ENCODE measurements around the gene PRMT2. TPM values are rescaled to one million over a fixed set of nuclear protein-coding genes. Genes with fewer than 3 reads are reported as not detected.

PRMT2 gene
- total RNA-seq, 4 donors from 2014 or later: 136 to 161 (median 142) TPM

- no peak for DNase-seq (ENCODE audit: extremely low spot score)
These were observed 32.2 kb upstream of the PRMT2 start for GRCh38 chr21:46603228-46603627.

GRCh38 chr21:46604329-46604974 lies 31.0 kb upstream of the PRMT2 start:
- peak overlapping the region; percentile 32 to 40 (median 34) for H3K4me3 ChIP-seq
- no peak for DNase-seq (ENCODE audit: extremely low spot score)
- no peaks in the 10 kb centered on the region for H3K9me3 ChIP-seq
- intact Hi-C loops (cut with DNase I): no loop called here
- peak overlapping the region in 3 of 4 donors; percentile 5 to 57 (median 55) for H3K27ac ChIP-seq (replicated peaks in 1 of 4)
- H3K27me3 ChIP-seq: no peaks in the 10 kb centered on the region
- 81% methylated on average over 9 of the region's 9 CpGs for WGBS
- no peaks in the 10 kb centered on the region for H3K36me3 ChIP-seq
- peaks cover 5 to 28% (median 14%) of the 10 kb centered on the region in 4 donors for H3K4me1 ChIP-seq
- TF ChIP-seq EP300 (IDR thresholded peaks at IDR 0.05) (no peak), POLR2A (IDR thresholded peaks at IDR 0.05; ENCODE audit: low read depth) (no peak), CTCF (IDR thresholded peaks at IDR 0.05) (no peak), POLR2AphosphoS5 (IDR thresholded peaks at IDR 0.05) (no peak)

More at GRCh38 chr21:46603228-46603627, 32.2 kb upstream of the PRMT2 start:
- Histone ChIP-seq H3K9me3 (no peaks in the 10 kb centered on the region), H3K27ac (replicated peaks in 1 of 4) (no peak overlapping the region), H3K27me3 (no peaks in the 10 kb centered on the region), H3K4me3 (peak overlapping the region in 3 of 4 donors; percentile 20 to 35 (median 32)), H3K36me3 (no peaks in the 10 kb centered on the region), H3K4me1 (peaks cover 17 to 40% (median 26%) of the 10 kb centered on the region in 4 donors)
- intact Hi-C loops (cut with DNase I): no loop called here
- no peak for TF ChIP-seq POLR2A (IDR thresholded peaks at IDR 0.05; ENCODE audit: low read depth)
- no peak for TF ChIP-seq EP300 (IDR thresholded peaks at IDR 0.05)
- no peak for TF ChIP-seq CTCF (IDR thresholded peaks at IDR 0.05)
- TF ChIP-seq POLR2AphosphoS5 (IDR thresholded peaks at IDR 0.05): no peak
- WGBS: 48% methylated on average over 7 of the region's 9 CpGs

GRCh38 chr21:46604975-46605766 lies 30.3 kb upstream of the PRMT2 start, which contains the start of gene S100B:
TSS of gene S100B (minus strand) at chr21:46605082. CDS start at chr21:46602415, 2,667 bp downstream.
- intact Hi-C loops (cut with DNase I): no loop called here
- Histone ChIP-seq H3K27ac (replicated peaks in 1 of 4) (peak within 1 kb of the TSS; percentile 0 to 65 (median 56)), H3K9me3 (peaks cover 0 to 3% (median 0%) of the 10 kb centered on the region in 4 donors), H3K27me3 (peaks cover 0 to 4% (median 0%) of the 10 kb centered on the region in 4 donors), H3K4me1 (peaks cover 0 to 21% (median 7%) of the 10 kb centered on the region in 4 donors), H3K36me3 (no peaks in the 10 kb centered on the region), H3K4me3 (peak within 1 kb of the TSS; percentile 32 to 40 (median 34))
- TF ChIP-seq POLR2AphosphoS5 (IDR thresholded peaks at IDR 0.05) (peak in 1 of 2 donors; percentile 75), CTCF (IDR thresholded peaks at IDR 0.05) (no peak), POLR2A (IDR thresholded peaks at IDR 0.05; ENCODE audit: low read depth) (no peak), EP300 (IDR thresholded peaks at IDR 0.05) (no peak)
- WGBS: 63% methylated on average over 15 of the region's 15 CpGs
- DNase-seq (ENCODE audit: extremely low spot score): no peak

- DNase-seq (ENCODE audit: extremely low spot score): no peak
- Histone ChIP-seq H3K4me1 (peaks cover 0 to 17% (median 5%) of the 10 kb centered on the region in 4 donors), H3K4me3 (no peak overlapping the region), H3K27me3 (peaks cover 0 to 6% (median 0%) of the 10 kb centered on the region in 4 donors), H3K27ac (replicated peaks in 1 of 4) (peak overlapping the region; percentile 0 to 65 (median 55)), H3K9me3 (peaks cover 0 to 10% (median 0%) of the 10 kb centered on the region in 4 donors), H3K36me3 (no peaks in the 10 kb centered on the region)
- no peak for TF ChIP-seq POLR2A (IDR thresholded peaks at IDR 0.05; ENCODE audit: low read depth)
- no peak for TF ChIP-seq CTCF (IDR thresholded peaks at IDR 0.05)
- TF ChIP-seq POLR2AphosphoS5 (IDR thresholded peaks at IDR 0.05): no peak
- no peak for TF ChIP-seq EP300 (IDR thresholded peaks at IDR 0.05)
- WGBS: 72% methylated on average over 11 of the region's 14 CpGs
- intact Hi-C loops (cut with DNase I): no loop called here
These were observed 29.6 kb upstream of the PRMT2 start for GRCh38 chr21:46605767-46606426.
